ENCODE data around the gene HLA-DQB1. TPM values are rescaled to one million over a fixed set of nuclear protein-coding genes. Genes with fewer than 3 reads are reported as not detected.

HLA-DQB1 gene
- not detected in 2 replicates for total RNA-seq

GRCh38 chr6:32666420-32667300 lies at the start of gene HLA-DQB1:
HLA-DQB1 (minus strand) TSS chr6:32666657; CDS start chr6:32666607, 50 bp downstream.

GRCh38 chr6:32637219-32637880 lies 29.1 kb downstream of the HLA-DQB1 start, which contains the start of gene HLA-DQA1:
HLA-DQA1 (plus strand) TSS chr6:32637406; CDS start chr6:32637459, 53 bp downstream.

Other genes starting within 250 kb of the HLA-DQB1 start
- gene HLA-DRA, start 226.8 kb downstream of the HLA-DQB1 start, total RNA-seq: not detected in 2 replicates
- not detected in 2 replicates for gene HLA-DRB5, start 136.4 kb downstream of the HLA-DQB1 start, total RNA-seq
- 0.32 and 2.3 TPM in 2 replicates for gene HLA-DRB1, start 76.8 kb downstream of the HLA-DQB1 start, total RNA-seq
- gene HLA-DQA1, start 29.3 kb downstream of the HLA-DQB1 start, total RNA-seq: not detected in 2 replicates
- gene HLA-DQA2, start 74.7 kb upstream of the HLA-DQB1 start, total RNA-seq: not detected in 2 replicates
- gene HLA-DQB2, start 96.9 kb upstream of the HLA-DQB1 start, total RNA-seq: not detected in 2 replicates
- not detected in 2 replicates for gene HLA-DOB, start 150.3 kb upstream of the HLA-DQB1 start, total RNA-seq
- gene TAP2, start 172.1 kb upstream of the HLA-DQB1 start, total RNA-seq: 5.8 and 25.1 TPM in 2 replicates
- 34.1 and 117 TPM in 2 replicates for gene PSMB8, start 177.4 kb upstream of the HLA-DQB1 start, total RNA-seq
- gene TAP1, start 187.0 kb upstream of the HLA-DQB1 start, total RNA-seq: 26.0 and 112 TPM in 2 replicates
- 8.8 and 89.1 TPM in 2 replicates for gene PSMB9, start 187.5 kb upstream of the HLA-DQB1 start, total RNA-seq